NB4 (cell line): Measurements from ENCODE around the gene SMARCC2.

Experiments
- DNase-seq: peaks from one replicate; pipeline ENCODE4 v3.0.0; 2010; ENCODE audit warnings: low read depth
- H3K4me3 ChIP-seq: one replicate; pipeline ENCODE4 v1.5.1; 2011; ENCODE audit warnings: mild to moderate bottlenecking, low read depth, low read length, moderate library complexity
- CTCF ChIP-seq: IDR thresholded peaks from one replicate; pipeline ENCODE4 v1.5.1; 2012; ENCODE audit warnings: low read depth, low read length
- MAX ChIP-seq: IDR thresholded peaks from 2 replicates; pipeline ENCODE4 v1.6.1; 2011; ENCODE audit warnings: low read depth, low read length
- MYC ChIP-seq: IDR thresholded peaks from 2 replicates; pipeline ENCODE4 v1.6.1; 2011; ENCODE audit warnings: low read depth, low read length
- POLR2A ChIP-seq: IDR thresholded peaks from 2 replicates; pipeline ENCODE4 v1.6.1; 2011; ENCODE audit warnings: mild to moderate bottlenecking; ENCODE audit not compliant: insufficient read length; ENCODE audit errors: extremely low read depth

Gene SMARCC2

GRCh38 chr12:56154246-56154771, 35.0 kb downstream of the SMARCC2 start:
- H3K4me3 ChIP-seq, result no peak overlapping the region
- no peak for DNase-seq
- no peak for TF ChIP-seq CTCF
- no peak for TF ChIP-seq POLR2A
- no peak for TF ChIP-seq MAX
- TF ChIP-seq MYC, result no peak

GRCh38 chr12:56153678-56154065, 35.6 kb downstream of the SMARCC2 start:
- H3K4me3 ChIP-seq, result no peak overlapping the region
- no peak for DNase-seq
- TF ChIP-seq POLR2A (no peak), CTCF (no peak), MYC (no peak), MAX (no peak)

- H3K4me3 ChIP-seq, result peak overlapping the region; percentile 90
- TF ChIP-seq CTCF, result no peak
- no peak for TF ChIP-seq POLR2A
- TF ChIP-seq MYC, result no peak
- TF ChIP-seq MAX, result no peak
- no peak for DNase-seq
These were observed 36.3 kb downstream of the SMARCC2 start for GRCh38 chr12:56152756-56153677.

GRCh38 chr12:56152132-56152755, 37.0 kb downstream of the SMARCC2 start, which contains the start of gene MYL6B:
Gene MYL6B (plus strand): TSS chr12:56152587. CDS start chr12:56153919, 1,332 bp downstream.
- TF ChIP-seq CTCF, result no peak
- no peak; the same call in 1 of the 2 replicates for TF ChIP-seq MAX
- peak; percentile 75 for TF ChIP-seq POLR2A
- peak; percentile 83 for TF ChIP-seq MYC
- peak within 1 kb of the TSS; percentile 90 for H3K4me3 ChIP-seq
- DNase-seq, result peak; percentile 99

- H3K4me3 ChIP-seq, result peak overlapping the region; percentile 90
- TF ChIP-seq POLR2A (no peak), MYC (no peak), CTCF (peak; percentile 6)
- no peak for DNase-seq
These were observed 37.6 kb downstream of the SMARCC2 start for GRCh38 chr12:56151672-56152131.
